CD4-positive, alpha-beta T cell treated with Interferon gamma for 1 hour (primary cell): Measurements from ENCODE around the gene RIC8A.

Experiments used
- DNase-seq: peaks from one replicate; pipeline ENCODE4 v3.0.0-alpha.2; 2020

RIC8A gene

GRCh38 chr11:204587-205109 lies 2.9 kb upstream of the RIC8A start:
- no peak for DNase-seq

DNA sequence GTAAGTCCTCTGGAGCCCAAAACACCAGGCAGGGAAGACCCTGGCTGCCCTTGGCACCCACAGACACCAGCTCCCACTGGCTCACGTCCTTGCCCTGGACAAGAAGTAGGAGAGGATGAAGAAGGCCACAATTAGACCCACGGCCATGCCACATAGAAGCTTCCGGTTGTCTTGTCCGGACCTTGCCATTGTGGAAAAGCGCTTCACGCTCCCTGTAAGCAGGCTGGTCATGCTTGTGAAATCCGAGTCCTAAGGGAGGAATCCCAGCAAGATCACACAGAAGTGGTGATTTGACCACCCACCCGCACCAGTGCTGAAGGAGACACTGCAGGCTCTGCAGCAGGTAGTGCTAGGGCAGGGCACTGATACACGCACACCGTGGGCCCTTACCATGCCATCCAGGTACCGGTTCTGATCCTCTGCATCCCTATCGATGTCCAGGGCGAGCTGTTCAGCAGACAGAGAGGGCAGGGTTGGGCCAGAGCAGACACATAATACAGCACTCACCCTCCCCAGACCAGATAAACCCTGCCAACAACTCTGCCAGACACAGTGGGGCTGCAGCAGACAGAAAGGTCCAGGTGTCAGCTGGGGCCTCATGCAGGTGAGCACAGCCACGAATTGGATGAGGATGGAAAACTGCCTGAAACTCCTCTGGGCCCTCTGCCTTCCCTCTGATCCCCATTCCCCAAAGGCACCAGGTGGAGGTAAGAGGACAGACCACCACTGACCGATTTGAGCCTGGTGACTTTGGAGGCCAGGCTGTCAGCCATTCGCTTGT lies 2.1 kb upstream of the RIC8A start:
- no peak for DNase-seq

GRCh38 chr11:206002-206384 lies 1.5 kb upstream of the RIC8A start:
- DNase-seq = no peak

GRCh38 chr11:206526-207207 lies 841 bp upstream of the RIC8A start:
- peak; percentile 16 for DNase-seq

GRCh38 chr11:207863-208180 lies 314 bp downstream of the RIC8A start:
- DNase-seq = peak; percentile 53

DNA sequence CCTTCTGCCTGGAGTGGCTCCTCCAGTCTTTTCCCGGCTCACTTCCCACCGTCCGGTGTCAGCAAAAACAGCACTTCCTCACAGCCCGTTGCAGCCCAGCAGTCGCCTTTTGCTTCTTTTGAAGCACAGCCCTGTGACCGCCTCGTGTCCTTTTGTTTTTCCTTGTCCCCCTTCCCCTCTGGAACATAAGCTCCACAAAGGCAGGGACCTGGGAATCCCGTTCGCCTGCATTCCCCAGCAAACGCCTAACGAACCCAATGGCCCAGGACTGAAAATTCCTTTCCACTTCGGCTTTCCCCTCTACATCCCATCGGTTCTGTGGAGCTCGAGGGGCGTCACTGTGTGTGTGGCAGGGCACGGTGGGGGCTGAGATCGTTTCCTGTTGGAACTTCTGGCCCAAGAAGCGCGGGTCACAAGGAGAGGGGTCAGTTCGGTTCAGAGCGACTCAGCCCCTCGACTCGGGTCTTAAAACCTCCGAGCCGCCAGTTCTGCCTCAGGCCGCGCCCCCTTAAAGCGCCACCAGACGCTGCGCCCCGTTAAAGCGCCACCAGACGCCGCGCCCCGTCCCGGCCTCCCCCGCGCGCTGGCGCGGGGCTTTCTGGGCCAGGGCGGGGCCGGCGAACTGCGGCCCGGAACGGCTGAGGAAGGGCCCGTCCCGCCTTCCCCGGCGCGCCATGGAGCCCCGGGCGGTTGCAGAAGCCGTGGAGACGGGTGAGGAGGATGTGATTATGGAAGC lies 841 bp downstream of the RIC8A start:
- DNase-seq = peak; percentile 82

DNA sequence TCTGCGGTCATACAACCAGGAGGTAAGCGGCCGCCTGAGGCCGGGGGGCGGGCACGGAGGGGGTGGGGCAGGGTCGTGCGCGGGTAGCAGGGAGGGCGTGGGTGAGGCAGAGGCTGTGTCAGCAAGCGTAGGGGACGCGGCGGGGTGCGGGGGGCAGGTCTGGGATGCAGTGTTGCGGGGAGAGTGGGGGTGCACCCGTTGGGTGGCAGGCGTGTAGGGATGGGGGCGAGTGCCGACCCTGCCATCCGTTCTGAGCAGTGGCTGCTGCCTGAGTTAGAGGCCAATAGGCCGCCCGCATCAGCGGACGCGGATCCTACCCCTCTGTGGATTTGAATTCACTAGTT lies 1.4 kb downstream of the RIC8A start:
- DNase-seq = no peak

GRCh38 chr11:209275-210121 lies 2.0 kb downstream of the RIC8A start:
- no peak for DNase-seq

DNA sequence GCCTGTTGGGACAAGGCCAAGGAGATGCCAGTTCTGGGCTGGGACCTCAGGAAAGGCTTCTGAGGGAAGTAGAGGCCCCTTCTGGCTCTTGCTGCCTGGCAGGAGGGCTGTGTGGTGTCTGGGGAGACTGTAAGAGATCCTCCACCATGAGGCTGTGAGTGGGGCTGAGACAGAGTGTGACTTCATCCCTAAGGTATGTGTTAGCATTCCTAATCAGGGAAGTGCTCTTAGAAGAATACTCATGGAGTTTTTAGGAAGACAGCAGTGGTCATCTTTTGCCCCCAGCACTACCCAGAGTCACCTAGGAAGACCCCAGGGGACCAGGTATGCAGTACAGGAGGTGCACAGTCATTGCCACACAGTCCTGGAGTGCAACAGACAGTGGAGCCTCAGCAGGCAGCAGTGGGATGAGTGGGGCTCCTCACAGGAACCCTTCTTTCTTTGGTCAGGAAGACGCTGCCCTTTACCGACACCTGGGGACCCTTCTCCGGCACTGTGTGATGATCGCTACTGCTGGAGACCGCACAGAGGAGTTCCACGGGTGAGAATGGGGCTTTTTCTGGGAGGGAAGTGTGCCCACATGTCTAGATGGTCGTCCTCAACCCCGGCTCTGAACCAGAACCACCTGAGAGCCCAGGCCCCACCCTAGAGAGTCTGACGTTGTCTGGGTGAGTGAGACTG lies 2.8 kb downstream of the RIC8A start:
- no peak for DNase-seq

GRCh38 chr11:210803-211180 lies 3.3 kb downstream of the RIC8A start:
- DNase-seq = no peak

DNA sequence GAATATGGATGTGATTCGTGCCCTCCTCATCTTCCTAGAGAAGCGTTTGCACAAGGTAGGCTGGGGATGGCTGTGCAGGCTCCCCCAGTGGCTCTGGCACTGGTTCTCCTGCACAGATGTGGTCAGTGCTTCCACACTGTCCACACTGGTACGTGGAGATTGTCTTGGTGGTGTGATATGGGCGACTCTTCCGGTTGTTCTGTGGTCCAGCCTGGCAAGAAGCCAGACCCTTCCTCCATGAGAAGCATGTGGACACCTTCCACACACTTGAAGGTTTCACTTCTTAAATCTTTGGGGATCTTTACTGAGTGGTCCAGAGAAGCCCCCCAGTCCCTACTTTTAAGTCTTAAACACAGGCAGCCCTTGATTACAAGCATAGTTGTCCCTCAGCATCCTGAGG lies 3.8 kb downstream of the RIC8A start:
- DNase-seq = no peak

- DNase-seq = no peak
These were observed 4.2 kb downstream of the RIC8A start for GRCh38 chr11:211741-212140.

DNA sequence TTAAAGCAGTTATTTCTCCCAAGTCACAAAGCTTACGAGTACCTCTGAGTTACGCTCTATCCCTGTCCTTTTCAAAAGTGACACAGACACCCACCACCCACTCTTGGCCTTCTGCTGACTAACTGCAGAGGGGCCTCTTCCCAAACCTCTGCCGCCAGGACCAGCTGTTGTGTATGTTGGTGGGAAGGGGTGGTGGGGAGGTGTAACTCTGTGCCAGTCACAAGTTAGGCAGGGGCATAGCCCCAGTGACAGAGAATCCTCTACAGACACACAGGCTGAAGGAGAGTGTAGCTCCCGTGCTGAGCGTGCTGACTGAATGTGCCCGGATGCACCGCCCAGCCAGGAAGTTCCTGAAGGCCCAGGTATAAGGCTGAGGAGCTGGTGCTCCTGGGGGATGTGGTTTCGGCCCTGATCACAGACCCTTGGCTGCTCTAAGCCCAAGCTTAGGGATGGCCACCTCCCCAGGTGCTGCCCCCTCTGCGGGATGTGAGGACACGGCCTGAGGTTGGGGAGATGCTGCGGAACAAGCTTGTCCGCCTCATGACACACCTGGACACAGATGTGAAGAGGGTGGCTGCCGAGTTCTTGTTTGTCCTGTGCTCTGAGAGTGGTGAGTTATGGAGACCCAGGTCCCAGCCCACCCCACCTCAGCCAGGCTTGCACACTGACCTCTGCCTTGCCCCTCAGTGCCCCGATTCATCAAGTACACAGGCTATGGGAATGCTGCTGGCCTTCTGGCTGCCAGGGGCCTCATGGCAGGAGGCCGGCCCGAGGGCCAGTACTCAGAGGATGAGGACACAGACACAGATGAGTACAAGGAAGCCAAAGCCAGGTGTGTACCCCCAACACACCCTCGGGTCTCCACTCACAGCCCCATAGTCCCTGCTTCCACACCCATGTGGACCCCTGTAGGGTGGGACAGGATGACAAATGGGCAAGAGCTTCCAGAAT lies 4.9 kb downstream of the RIC8A start:
- no peak for DNase-seq

DNA sequence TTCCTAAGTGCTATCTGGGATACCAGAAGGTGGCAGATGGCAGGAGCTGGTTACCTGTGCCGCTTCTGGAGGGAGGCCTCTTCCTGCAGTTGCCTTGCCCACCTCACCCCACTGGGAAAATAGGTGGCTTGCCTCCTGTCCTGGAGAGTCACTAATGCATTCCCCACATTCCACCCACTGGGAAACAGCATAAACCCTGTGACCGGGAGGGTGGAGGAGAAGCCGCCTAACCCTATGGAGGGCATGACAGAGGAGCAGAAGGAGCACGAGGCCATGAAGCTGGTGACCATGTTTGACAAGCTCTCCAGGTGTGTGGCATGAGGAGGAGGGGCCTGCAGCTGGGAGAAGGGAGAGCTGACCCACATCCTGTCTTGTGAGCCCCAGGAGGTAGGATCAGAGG lies 5.6 kb downstream of the RIC8A start:
- DNase-seq = no peak

GRCh38 chr11:214083-214482 lies 6.6 kb downstream of the RIC8A start:
- no peak for DNase-seq

DNA sequence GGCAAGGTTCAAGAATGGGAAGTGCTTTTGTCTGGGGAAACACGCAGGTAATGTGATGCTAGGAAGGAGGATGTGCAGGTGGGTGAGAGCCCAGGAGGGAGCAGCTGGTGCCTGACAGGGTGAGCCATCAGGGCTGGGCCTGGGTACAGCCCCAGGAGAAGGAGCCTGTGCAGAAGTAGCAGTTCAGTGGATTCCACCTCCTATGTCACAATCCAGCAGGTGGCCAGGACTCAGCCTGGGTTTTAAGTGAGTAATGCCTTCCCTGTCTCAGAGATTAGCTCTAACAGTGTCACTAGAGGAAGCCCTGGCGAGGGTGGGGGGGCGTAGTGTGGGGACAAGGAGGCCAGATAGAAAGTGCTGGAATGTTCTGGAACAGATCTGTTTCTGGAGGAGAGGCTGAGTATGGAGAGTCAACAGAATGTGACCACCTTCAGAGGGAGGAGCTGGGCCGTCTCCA lies 8.1 kb downstream of the RIC8A start:
- DNase-seq = no peak

DNA sequence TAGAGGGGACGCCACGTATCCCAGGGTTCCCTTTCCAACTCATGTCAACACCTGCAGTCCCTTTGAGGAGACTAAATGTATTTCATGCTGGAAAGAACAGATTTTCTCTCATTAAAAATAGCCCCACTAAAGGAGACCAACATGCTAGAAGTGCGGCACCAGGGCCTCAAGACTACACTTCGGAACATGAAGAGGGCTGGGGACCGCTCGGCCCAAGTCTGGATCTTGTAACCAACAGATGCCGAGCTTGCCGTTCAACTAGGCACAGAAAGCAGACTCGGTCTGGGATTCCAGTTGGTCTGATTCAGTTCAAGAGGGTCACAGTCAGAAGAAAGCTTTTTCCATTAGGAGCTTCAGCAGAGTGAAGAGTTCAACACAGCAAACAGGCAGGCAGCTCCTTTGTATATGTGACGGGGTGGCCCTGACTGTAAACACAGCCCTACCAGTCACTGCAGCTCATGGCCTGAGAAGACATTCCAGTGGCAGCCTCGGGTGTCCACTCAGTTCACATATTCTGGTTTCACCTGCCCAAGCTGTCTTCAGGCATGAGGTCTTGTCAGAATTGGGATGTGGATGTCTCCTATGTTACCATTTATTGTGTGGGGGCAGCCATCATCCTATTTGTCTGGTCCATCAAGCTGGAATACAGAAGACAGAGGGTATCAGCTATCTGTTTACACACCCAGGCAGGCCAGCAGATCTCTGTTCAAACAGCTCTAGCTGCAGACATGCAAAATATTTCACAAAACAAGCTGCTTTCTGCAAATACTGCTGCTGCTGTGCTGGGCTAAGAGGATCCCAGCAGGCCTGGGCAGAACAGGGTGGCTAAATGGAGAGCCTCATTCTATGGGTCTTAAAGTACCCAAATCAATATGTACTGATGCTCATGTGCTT lies 8.8 kb downstream of the RIC8A start:
- no peak for DNase-seq

- no peak for DNase-seq
These were observed 10.2 kb downstream of the RIC8A start for GRCh38 chr11:217704-218103.

DNA sequence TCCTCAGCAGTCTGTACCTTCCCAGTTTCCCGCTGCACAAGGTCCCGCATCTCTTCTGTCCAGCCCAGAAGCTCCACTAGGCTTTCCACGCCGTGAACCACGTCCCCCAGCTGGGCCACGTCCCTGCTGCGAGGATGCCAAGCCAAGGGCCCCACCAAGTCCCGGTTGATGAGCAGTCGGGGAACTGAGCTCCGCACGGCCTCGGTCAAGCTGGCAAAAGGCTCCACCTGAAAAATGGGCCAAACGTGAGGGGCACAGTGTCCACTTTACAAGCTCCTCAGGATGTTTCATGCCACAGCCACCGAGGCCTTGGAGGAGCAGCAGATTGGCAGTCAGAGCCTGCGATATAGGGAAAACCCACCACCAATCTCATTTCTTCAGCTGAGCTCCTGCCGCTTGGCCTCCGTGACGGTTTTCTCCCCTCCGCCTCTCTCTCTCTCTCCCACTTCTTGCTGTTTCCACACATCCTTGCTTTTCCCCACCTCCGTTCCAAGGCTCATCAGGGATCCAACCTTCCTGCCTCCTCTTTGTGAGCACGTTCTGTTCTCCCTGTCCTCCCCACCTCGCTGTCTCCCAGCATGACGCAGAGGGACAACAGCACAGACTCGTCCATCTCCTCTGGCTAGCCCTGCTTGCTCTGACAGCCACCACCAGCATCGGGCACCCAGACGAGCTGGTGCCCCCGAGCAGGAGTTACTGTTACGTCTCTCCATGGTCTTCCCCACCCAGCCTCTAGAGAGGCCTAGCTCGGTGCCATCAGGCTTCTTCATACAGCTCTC lies 11.5 kb downstream of the RIC8A start:
- no peak for DNase-seq
